Fibroblast of skin of left quadriceps (primary cell): ENCODE results near the gene KLHL2.
"Not testable (repeated sequence)": the region's sequence is repeated elsewhere in the genome, so short reads cannot be mapped to it uniquely, and the experiment has no call there.

Source experiments
- DNase-seq, 2 experiments: peaks; one replicate each; pipeline ENCODE4 v3.0.0-alpha.2; 2013; ENCODE audit warnings: low read depth in 2 of 2

KLHL2 gene

GRCh38 chr4:165201806-165202205 lies 5.6 kb upstream of the KLHL2 start:
- peak; percentile 76 to 77 for DNase-seq

- DNase-seq, result no peak
Measured at GRCh38 chr4:165203541-165204461, 3.6 kb upstream of the KLHL2 start.

- DNase-seq, result no peak
Measured at GRCh38 chr4:165204462-165204830, 2.9 kb upstream of the KLHL2 start.

GRCh38 chr4:165207016-165207430 lies 338 bp upstream of the KLHL2 start:
- DNase-seq, result no peak

- no peak for DNase-seq
Measured at GRCh38 chr4:165208221-165208652, 876 bp downstream of the KLHL2 start.

GRCh38 chr4:165208741-165209388 lies 1.5 kb downstream of the KLHL2 start:
- no peak for DNase-seq

- no peak for DNase-seq
Measured at GRCh38 chr4:165209796-165210195, 2.4 kb downstream of the KLHL2 start.

- no peak for DNase-seq
Measured at GRCh38 chr4:165210566-165210965, 3.2 kb downstream of the KLHL2 start.

GRCh38 chr4:165212647-165213046 lies 5.3 kb downstream of the KLHL2 start:
- DNase-seq, result not testable (repeated sequence)

- not testable (repeated sequence) for DNase-seq
Measured at GRCh38 chr4:165213404-165213803, 6.0 kb downstream of the KLHL2 start.

GRCh38 chr4:165213991-165214709 lies 6.8 kb downstream of the KLHL2 start:
- not testable (repeated sequence) for DNase-seq

- DNase-seq, result peak; percentile 47 to 56
Measured at GRCh38 chr4:165215034-165215751, 7.8 kb downstream of the KLHL2 start.

GRCh38 chr4:165215761-165216487 lies 8.6 kb downstream of the KLHL2 start:
- DNase-seq, result not testable (repeated sequence)

GRCh38 chr4:165217325-165217724 lies 10.0 kb downstream of the KLHL2 start:
- DNase-seq, result no peak

- not testable (repeated sequence) for DNase-seq
Measured at GRCh38 chr4:165221306-165221705, 13.9 kb downstream of the KLHL2 start.

GRCh38 chr4:165221993-165222650 lies 14.8 kb downstream of the KLHL2 start:
- DNase-seq, result not testable (repeated sequence)

GRCh38 chr4:165222651-165222994 lies 15.3 kb downstream of the KLHL2 start:
- DNase-seq, result no peak

GRCh38 chr4:165227401-165227800 lies 20.0 kb downstream of the KLHL2 start:
- not testable (repeated sequence) for DNase-seq

- not testable (repeated sequence) for DNase-seq
Measured at GRCh38 chr4:165229490-165230200, 22.3 kb downstream of the KLHL2 start.
